MCF 10A (cell line): Measurements from ENCODE around the gene BRD1. TPM values are rescaled to one million over a fixed set of nuclear protein-coding genes. Genes with fewer than 3 reads are reported as not detected.

Experiments used
- BruUV-seq: library from RNA; stranded (reverse); fragments of 400-500 nt; replicated peaks from 2 replicates; lab custom pipeline; 2021; lab: Mats Ljungman, UMichigan
- CTCF ChIA-PET: fragments of 300-600 bp; sonication (Branson Sonifier 250); formaldehyde crosslinking; extraction: SDS; loops from one replicate; lab custom pipeline; 2021; ENCODE audit warnings: antibody characterized with exemption, inconsistent platforms; lab: Yijun Ruan, JAX
- POLR2A ChIA-PET: fragments of 300-600, 350-650 bp; sonication (Branson Sonifier 250); formaldehyde crosslinking; extraction: SDS; loops from one replicate; lab custom pipeline; 2020; ENCODE audit warnings: antibody characterized with exemption, inconsistent platforms; lab: Yijun Ruan, JAX
- DNase-seq: peaks from one replicate; pipeline ENCODE4 v3.0.0-alpha.2; 2018; ENCODE audit not compliant: unreplicated experiment
- H3K27ac Mint-ChIP-seq: one replicate; pipeline ENCODE4 v1.8.0; 2022; ENCODE audit warnings: mild to moderate bottlenecking, low read depth, mixed read lengths; ENCODE audit not compliant: unreplicated experiment
- H3K27me3 Mint-ChIP-seq: one replicate; pipeline ENCODE4 v1.8.0; 2022; ENCODE audit warnings: mixed read lengths; ENCODE audit not compliant: insufficient read depth, unreplicated experiment
- H3K36me3 Mint-ChIP-seq: one replicate; pipeline ENCODE4 v1.8.0; 2022; ENCODE audit warnings: mild to moderate bottlenecking, moderate library complexity, mixed read lengths; ENCODE audit not compliant: insufficient read depth, unreplicated experiment
- H3K4me1 Mint-ChIP-seq: one replicate; pipeline ENCODE4 v1.8.0; 2022; ENCODE audit warnings: mixed read lengths; ENCODE audit not compliant: insufficient read depth, unreplicated experiment
- H3K4me3 Mint-ChIP-seq: one replicate; pipeline ENCODE4 v1.8.0; 2022; ENCODE audit warnings: mild to moderate bottlenecking, moderate library complexity, mixed read lengths; ENCODE audit not compliant: unreplicated experiment
- H3K9me3 Mint-ChIP-seq: one replicate; pipeline ENCODE4 v1.8.0; 2022; ENCODE audit warnings: mixed read lengths; ENCODE audit not compliant: unreplicated experiment
- intact Hi-C: fragments of 100-400 bp; cut with micrococcal nuclease; formaldehyde crosslinking; loops from 2 replicates; pipeline ENCODE4 v1.14.1; 2022
- total RNA-seq: library from RNA; stranded (reverse); gene quantifications from 2 replicates; pipeline ENCODE4 v1.2.3, GENCODE V29; 2022
- TF ChIP-seq, protein P1 (sequence below): fragments of 200-600 bp; IDR thresholded peaks from one replicate; pipeline ENCODE4 v1.8.0; 2022; ENCODE audit warnings: antibody characterized with exemption, mild to moderate bottlenecking; ENCODE audit not compliant: unreplicated experiment

The BRD1 gene
- total RNA-seq, 1 experiment from 2014 or later, result 48.1 TPM

DNA sequence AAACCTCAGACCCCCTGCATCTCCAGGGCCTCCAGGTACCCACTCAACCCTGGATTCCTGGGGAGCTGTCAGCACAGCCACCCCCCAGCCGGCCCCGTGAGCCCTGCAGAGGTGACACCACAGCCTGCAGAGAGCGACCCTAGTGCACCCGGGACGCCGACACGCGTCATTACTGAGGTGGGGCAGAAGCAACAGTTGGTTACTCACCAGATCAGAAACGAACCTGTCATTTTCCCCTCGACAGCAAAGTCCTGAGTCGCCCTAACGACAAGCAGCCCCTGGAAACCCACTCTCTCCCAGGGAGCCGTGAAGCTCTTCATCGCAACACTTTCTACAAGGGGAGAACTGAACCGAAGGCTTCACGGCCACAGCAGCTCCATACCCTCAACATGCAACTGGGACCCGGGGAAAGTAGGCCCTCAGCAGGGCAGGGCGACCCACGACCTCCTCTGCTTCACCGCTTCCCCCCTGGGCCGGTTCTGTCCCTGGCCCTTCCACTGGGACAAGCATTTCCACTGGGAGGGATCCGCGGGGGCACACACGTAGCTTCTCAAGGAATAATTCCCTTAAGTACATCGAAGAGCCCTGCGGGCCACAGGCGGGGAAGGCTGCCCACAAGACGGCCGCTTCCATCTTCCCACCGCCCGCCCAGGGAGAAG lies 1.6 kb downstream of the BRD1 start:
- intact Hi-C loops, result loop anchor here (2.0 kb wide), 1 partner anchor 29 kb away; no protein-coding TSS in a partner anchor
- peak overlapping the region; percentile 83 for H3K4me3 Mint-ChIP-seq
- TSS peak; percentile 7 for BruUV-seq
- ChIA-PET CTCF (no interaction called here), POLR2A (interaction anchor here (0.5 to 3.1 kb wide), 2 partner anchors 30 to 92 kb away, joined by 3 to 31 read pairs; partner anchors contain the start of gene ALG12)
- peaks cover 45% of the 10 kb centered on the region for H3K36me3 Mint-ChIP-seq
- peak overlapping the region; percentile 88 for H3K27ac Mint-ChIP-seq
- H3K27me3 Mint-ChIP-seq, result no peaks in the 10 kb centered on the region
- peak; percentile 29 for DNase-seq
- peaks cover 19% of the 10 kb centered on the region for H3K4me1 Mint-ChIP-seq
- TF ChIP-seq, protein P1, sequence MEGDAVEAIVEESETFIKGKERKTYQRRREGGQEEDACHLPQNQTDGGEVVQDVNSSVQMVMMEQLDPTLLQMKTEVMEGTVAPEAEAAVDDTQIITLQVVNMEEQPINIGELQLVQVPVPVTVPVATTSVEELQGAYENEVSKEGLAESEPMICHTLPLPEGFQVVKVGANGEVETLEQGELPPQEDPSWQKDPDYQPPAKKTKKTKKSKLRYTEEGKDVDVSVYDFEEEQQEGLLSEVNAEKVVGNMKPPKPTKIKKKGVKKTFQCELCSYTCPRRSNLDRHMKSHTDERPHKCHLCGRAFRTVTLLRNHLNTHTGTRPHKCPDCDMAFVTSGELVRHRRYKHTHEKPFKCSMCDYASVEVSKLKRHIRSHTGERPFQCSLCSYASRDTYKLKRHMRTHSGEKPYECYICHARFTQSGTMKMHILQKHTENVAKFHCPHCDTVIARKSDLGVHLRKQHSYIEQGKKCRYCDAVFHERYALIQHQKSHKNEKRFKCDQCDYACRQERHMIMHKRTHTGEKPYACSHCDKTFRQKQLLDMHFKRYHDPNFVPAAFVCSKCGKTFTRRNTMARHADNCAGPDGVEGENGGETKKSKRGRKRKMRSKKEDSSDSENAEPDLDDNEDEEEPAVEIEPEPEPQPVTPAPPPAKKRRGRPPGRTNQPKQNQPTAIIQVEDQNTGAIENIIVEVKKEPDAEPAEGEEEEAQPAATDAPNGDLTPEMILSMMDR, result no peak
- H3K9me3 Mint-ChIP-seq, result no peaks in the 10 kb centered on the region

- Mint-ChIP-seq H3K36me3 (peaks cover 52% of the 10 kb centered on the region), H3K4me3 (peak overlapping the region; percentile 83), H3K27me3 (no peaks in the 10 kb centered on the region), H3K27ac (peak overlapping the region; percentile 88), H3K9me3 (no peaks in the 10 kb centered on the region), H3K4me1 (peaks cover 19% of the 10 kb centered on the region)
- TF ChIP-seq, protein P1, result no peak
- CTCF ChIA-PET, result no interaction called here
- intact Hi-C loops, result no loop called here
- POLR2A ChIA-PET, result interaction anchor here (0.6 to 3.1 kb wide), 2 partner anchors 30 to 52 kb away, joined by 4 to 31 read pairs; no protein-coding TSS in a partner anchor
- DNase-seq, result peak; percentile 15
- no TSS peak for BruUV-seq
These were observed 2.2 kb downstream of the BRD1 start for GRCh38 chr22:49825436-49825835.

DNA sequence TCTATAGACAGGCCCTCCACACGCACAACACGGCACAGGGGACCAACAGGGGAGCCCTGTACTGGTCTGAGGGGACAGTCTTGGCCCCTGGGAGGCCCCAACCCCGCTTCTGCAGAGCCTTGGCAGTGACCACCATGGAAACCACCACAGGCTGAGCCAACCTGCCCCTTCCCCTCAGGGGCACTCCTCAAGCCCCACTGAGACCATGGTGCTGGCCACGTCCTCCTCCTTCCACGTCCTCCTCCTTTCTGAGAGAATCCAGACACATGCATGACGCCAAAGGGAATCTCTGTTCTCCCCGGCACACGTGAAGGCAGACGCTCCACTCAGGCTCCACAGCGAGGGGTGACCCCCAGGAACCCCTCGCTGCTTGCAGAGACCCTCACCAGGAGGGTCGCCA lies 2.7 kb downstream of the BRD1 start:
- Mint-ChIP-seq H3K9me3 (no peaks in the 10 kb centered on the region), H3K27ac (no peak overlapping the region), H3K4me1 (peaks cover 19% of the 10 kb centered on the region), H3K36me3 (peaks cover 57% of the 10 kb centered on the region), H3K4me3 (peak overlapping the region; percentile 83), H3K27me3 (no peaks in the 10 kb centered on the region)
- no TSS peak for BruUV-seq
- DNase-seq, result no peak
- TF ChIP-seq, protein P1, result no peak
- ChIA-PET POLR2A (interaction anchor here (0.6 to 3.1 kb wide), 2 partner anchors 31 to 52 kb away, joined by 4 to 31 read pairs; no protein-coding TSS in a partner anchor), CTCF (no interaction called here)
- intact Hi-C loops, result no loop called here

GRCh38 chr22:49824185-49824925 lies 3.3 kb downstream of the BRD1 start:
- DNase-seq, result no peak
- Mint-ChIP-seq H3K4me3 (peak overlapping the region; percentile 83), H3K27me3 (no peaks in the 10 kb centered on the region), H3K27ac (no peak overlapping the region), H3K36me3 (peaks cover 62% of the 10 kb centered on the region), H3K4me1 (peaks cover 19% of the 10 kb centered on the region), H3K9me3 (no peaks in the 10 kb centered on the region)
- intact Hi-C loops, result no loop called here
- POLR2A ChIA-PET, result no interaction called here
- CTCF ChIA-PET, result no interaction called here
- TF ChIP-seq, protein P1, result no peak
- no TSS peak for BruUV-seq
